ENCODE data around the gene PHYH.

PHYH gene

GRCh38 chr10:13347043-13347499 is 47.2 kb upstream of the PHYH start:
- Histone ChIP-seq H3K4me1 (ENCODE audit: insufficient read depth, low read length, poor library complexity, severe bottlenecking) (peaks cover 42% of the 10 kb centered on the region), H3K36me3 (ENCODE audit: insufficient read depth, low read length) (0 out of 2 replicates have a peak, but pooled peaks cover 2% of the 10 kb centered on the region), H3K9me3 (ENCODE audit: insufficient read depth, low read depth, low read length) (no peaks in the 10 kb centered on the region), H4K20me1 (ENCODE audit: insufficient read depth, low read length, poor library complexity, severe bottlenecking) (peaks cover 11% of the 10 kb centered on the region), H3K4me3 (ENCODE audit: low read length, poor library complexity, severe bottlenecking) (peak overlapping the region; percentile 88), H2AFZ (ENCODE audit: low read length) (peak overlapping the region; percentile 76), H3K27me3 (ENCODE audit: insufficient read depth, low read length, poor library complexity, severe bottlenecking) (no peaks in the 10 kb centered on the region), H3K4me2 (ENCODE audit: low read depth, low read length, poor library complexity, severe bottlenecking) (peak overlapping the region; percentile 88), H3F3A (ENCODE audit: low read depth) (no peaks in the 10 kb centered on the region), H3K79me2 (ENCODE audit: insufficient read depth, low read length) (peaks cover 71% of the 10 kb centered on the region), H3K9me2 (replicated peaks; ENCODE audit: low read depth, low read length) (no peaks in the 10 kb centered on the region), H3K9ac (ENCODE audit: low read depth, low read length, poor library complexity, severe bottlenecking) (peak overlapping the region; percentile 95)
- TF ChIP-seq CTCF (conservative IDR thresholded peaks at IDR 0.05; ENCODE audit: low read length) (no peak), EZH2phosphoT487 (IDR thresholded peaks at IDR 0.05; ENCODE audit: borderline replicate concordance) (no peak)

DNA sequence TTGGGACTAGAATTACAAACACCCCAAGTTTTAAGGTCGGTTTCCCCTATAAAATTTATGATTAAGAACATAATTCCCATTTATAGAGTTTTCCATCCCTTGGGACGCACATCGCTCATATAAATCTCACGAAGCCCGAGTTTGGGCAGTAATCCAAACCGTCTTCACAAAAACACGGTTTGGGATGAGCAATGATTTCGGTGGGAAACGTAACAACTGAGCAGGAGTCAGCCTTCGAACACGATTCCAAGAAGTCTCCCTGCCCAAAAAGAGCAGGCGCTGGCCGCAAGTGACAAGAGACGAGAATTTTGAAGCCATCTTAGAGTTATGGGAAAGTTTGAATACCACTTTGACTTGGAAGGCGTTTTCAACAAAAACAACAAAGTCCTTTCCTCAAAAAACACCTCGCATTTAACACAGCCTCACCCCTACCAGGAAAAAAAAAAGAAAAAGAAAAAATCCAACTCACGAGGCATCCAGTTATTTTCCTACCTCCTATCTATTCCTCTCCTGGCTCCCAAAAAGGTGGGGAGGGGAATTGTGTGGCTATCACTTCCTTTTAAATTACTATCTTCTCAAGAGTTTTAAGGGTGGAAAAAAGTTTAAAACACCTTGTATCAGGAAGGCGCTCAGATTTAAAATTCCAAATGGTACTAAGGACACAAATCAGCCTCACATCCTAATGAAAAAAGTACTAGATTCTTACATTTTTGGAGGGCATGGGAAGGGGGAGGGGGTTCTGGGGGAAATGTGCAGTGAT is 46.6 kb upstream of the PHYH start:
- peak overlapping the region; percentile 88 for H3K4me2 ChIP-seq (ENCODE audit: low read depth, low read length, poor library complexity, severe bottlenecking)
- H3K9ac ChIP-seq (ENCODE audit: low read depth, low read length, poor library complexity, severe bottlenecking), result peak overlapping the region; percentile 95
- no peaks in the 10 kb centered on the region for H3K27me3 ChIP-seq (ENCODE audit: insufficient read depth, low read length, poor library complexity, severe bottlenecking)
- 0 out of 2 replicates have a peak, but pooled peaks cover 2% of the 10 kb centered on the region for H3K36me3 ChIP-seq (ENCODE audit: insufficient read depth, low read length)
- H2AFZ ChIP-seq (ENCODE audit: low read length), result peak overlapping the region; percentile 76
- H3K9me3 ChIP-seq (ENCODE audit: insufficient read depth, low read depth, low read length), result no peaks in the 10 kb centered on the region
- H3K4me3 ChIP-seq (ENCODE audit: low read length, poor library complexity, severe bottlenecking), result peak overlapping the region; percentile 88
- H3K4me1 ChIP-seq (ENCODE audit: insufficient read depth, low read length, poor library complexity, severe bottlenecking), result peaks cover 41% of the 10 kb centered on the region
- H4K20me1 ChIP-seq (ENCODE audit: insufficient read depth, low read length, poor library complexity, severe bottlenecking), result peaks cover 13% of the 10 kb centered on the region
- H3K79me2 ChIP-seq (ENCODE audit: insufficient read depth, low read length), result peaks cover 74% of the 10 kb centered on the region
- no peaks in the 10 kb centered on the region for H3K9me2 ChIP-seq (replicated peaks; ENCODE audit: low read depth, low read length)
- TF ChIP-seq CTCF (conservative IDR thresholded peaks at IDR 0.05; ENCODE audit: low read length), result no peak
- TF ChIP-seq EZH2phosphoT487 (IDR thresholded peaks at IDR 0.05; ENCODE audit: borderline replicate concordance), result no peak
- no peaks in the 10 kb centered on the region for H3F3A ChIP-seq (ENCODE audit: low read depth)

GRCh38 chr10:13340626-13341376 is 40.9 kb upstream of the PHYH start:
- no peaks in the 10 kb centered on the region for H3K9me3 ChIP-seq (ENCODE audit: insufficient read depth, low read depth, low read length)

More at GRCh38 chr10:13340626-13341376, 40.9 kb upstream of the PHYH start:
- peak overlapping the region; percentile 8 for H3K4me2 ChIP-seq (ENCODE audit: low read depth, low read length, poor library complexity, severe bottlenecking)
- H3K9ac ChIP-seq (ENCODE audit: low read depth, low read length, poor library complexity, severe bottlenecking), result no peak overlapping the region
- H4K20me1 ChIP-seq (ENCODE audit: insufficient read depth, low read length, poor library complexity, severe bottlenecking), result peaks cover 29% of the 10 kb centered on the region
- no peaks in the 10 kb centered on the region for H3K9me2 ChIP-seq (replicated peaks; ENCODE audit: low read depth, low read length)
- 0 out of 2 replicates have a peak, but pooled peaks cover 3% of the 10 kb centered on the region for H3F3A ChIP-seq (ENCODE audit: low read depth)
- H2AFZ ChIP-seq (ENCODE audit: low read length), result no peak overlapping the region
- no peak overlapping the region for H3K4me3 ChIP-seq (ENCODE audit: low read length, poor library complexity, severe bottlenecking)
- peaks cover 20% of the 10 kb centered on the region for H3K4me1 ChIP-seq (ENCODE audit: insufficient read depth, low read length, poor library complexity, severe bottlenecking)
- no peaks in the 10 kb centered on the region for H3K27me3 ChIP-seq (ENCODE audit: insufficient read depth, low read length, poor library complexity, severe bottlenecking)
- peaks cover 30% of the 10 kb centered on the region; the same call in 1 of the 2 replicates for H3K36me3 ChIP-seq (ENCODE audit: insufficient read depth, low read length)
- peaks cover 81% of the 10 kb centered on the region for H3K79me2 ChIP-seq (ENCODE audit: insufficient read depth, low read length)
- TF ChIP-seq EZH2phosphoT487 (IDR thresholded peaks at IDR 0.05; ENCODE audit: borderline replicate concordance), result no peak
